ENCODE measurements around the gene SERPINA1. TPM values are rescaled to one million over a fixed set of nuclear protein-coding genes. Genes with fewer than 3 reads are reported as not detected.

SERPINA1 gene
- total and polyA plus RNA-seq, 2 of the 13 experiments (the other 11 are each of a cell fraction or from before 2014, with no cell fraction given), result 3,266 to 11,015 TPM

DNA sequence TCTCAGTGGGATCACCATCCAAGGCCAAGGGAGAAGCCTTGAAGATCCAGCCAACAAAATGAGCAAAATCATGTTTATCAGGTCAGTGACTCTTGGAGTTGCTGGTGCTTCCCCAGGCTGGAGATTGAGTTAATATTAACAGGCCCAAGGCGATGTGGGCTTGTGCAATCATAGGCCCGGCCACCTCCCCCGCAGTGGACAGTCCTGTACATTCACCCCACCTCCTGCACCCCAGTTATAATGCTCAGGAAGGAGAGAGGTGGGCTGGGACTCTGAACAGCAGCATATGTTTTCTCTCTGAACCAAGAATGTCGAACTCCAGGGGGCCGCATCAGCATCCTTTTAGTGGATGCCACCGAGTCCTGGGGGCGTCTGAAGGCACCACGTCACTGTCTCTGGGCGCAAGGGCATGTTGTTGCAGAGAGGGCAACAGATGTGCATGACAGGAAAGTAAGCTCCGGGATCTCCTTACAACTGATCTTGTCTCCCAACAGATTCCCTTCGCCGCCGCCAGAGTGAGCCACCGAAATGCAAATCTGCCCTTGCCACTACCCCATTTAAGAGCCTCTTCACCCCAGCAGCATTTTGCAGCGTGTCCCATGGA is 33.1 kb downstream of the SERPINA1 start (continued):
- TF ChIP-seq, protein P1, sequence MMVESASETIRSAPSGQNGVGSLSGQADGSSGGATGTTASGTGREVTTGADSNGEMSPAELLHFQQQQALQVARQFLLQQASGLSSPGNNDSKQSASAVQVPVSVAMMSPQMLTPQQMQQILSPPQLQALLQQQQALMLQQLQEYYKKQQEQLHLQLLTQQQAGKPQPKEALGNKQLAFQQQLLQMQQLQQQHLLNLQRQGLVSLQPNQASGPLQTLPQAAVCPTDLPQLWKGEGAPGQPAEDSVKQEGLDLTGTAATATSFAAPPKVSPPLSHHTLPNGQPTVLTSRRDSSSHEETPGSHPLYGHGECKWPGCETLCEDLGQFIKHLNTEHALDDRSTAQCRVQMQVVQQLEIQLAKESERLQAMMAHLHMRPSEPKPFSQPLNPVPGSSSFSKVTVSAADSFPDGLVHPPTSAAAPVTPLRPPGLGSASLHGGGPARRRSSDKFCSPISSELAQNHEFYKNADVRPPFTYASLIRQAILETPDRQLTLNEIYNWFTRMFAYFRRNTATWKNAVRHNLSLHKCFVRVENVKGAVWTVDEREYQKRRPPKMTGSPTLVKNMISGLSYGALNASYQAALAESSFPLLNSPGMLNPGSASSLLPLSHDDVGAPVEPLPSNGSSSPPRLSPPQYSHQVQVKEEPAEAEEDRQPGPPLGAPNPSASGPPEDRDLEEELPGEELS (CRISPR knock-in tag; IDR thresholded peaks at IDR 0.05), result peak; percentile 83
- TF ChIP-seq ZNF790 (CRISPR knock-in tag; IDR thresholded peaks at IDR 0.05; ENCODE audit: borderline replicate concordance) (no peak), POLR2G (IDR thresholded peaks at IDR 0.05; ENCODE audit: low read depth, low read length) (peak; percentile 31; the same call in 1 of the 2 replicates), ZBTB26 (CRISPR knock-in tag; IDR thresholded peaks at IDR 0.05; ENCODE audit: borderline replicate concordance) (0 out of 2 replicates have a peak, but pooled peaks have one; percentile 46), RXRB (CRISPR knock-in tag; IDR thresholded peaks at IDR 0.05; ENCODE audit: borderline replicate concordance) (peak; percentile 77), SIN3A (IDR thresholded peaks at IDR 0.05; ENCODE audit: borderline replicate concordance, low read depth, low read length) (no peak; the same call in 1 of the 2 replicates), NRL (CRISPR knock-in tag; IDR thresholded peaks at IDR 0.05; ENCODE audit: borderline replicate concordance) (peak; percentile 68; the same call in 1 of the 2 replicates), ISL2 (CRISPR knock-in tag; IDR thresholded peaks at IDR 0.05) (peak; percentile 85), U2AF2 (IDR thresholded peaks at IDR 0.05; ENCODE audit: low read depth, low read length) (no peak), MYC (CRISPR knock-in tag; IDR thresholded peaks at IDR 0.05; ENCODE audit: borderline replicate concordance) (peak; percentile 38; the same call in 1 of the 2 replicates), ZNF589 (CRISPR knock-in tag; conservative IDR thresholded peaks at IDR 0.05) (0 out of 2 replicates have a peak, but pooled peaks have one; percentile 20), PAWR (CRISPR knock-in tag; IDR thresholded peaks at IDR 0.05; ENCODE audit: borderline replicate concordance) (no peak), ZNF12 (CRISPR knock-in tag; IDR thresholded peaks at IDR 0.05) (no peak), ZNF142 (CRISPR knock-in tag; IDR thresholded peaks at IDR 0.05) (no peak), MXI1 (IDR thresholded peaks at IDR 0.05; ENCODE audit: borderline replicate concordance, low read depth, low read length) (peak; percentile 49; the same call in 1 of the 3 replicates), ZSCAN25 (CRISPR knock-in tag; IDR thresholded peaks at IDR 0.05) (peak; percentile 44; the same call in 1 of the 2 replicates), PPARG (CRISPR knock-in tag; conservative IDR thresholded peaks at IDR 0.05) (peak; percentile 55; the same call in 1 of the 2 replicates)
- TF ChIP-seq, protein P2, sequence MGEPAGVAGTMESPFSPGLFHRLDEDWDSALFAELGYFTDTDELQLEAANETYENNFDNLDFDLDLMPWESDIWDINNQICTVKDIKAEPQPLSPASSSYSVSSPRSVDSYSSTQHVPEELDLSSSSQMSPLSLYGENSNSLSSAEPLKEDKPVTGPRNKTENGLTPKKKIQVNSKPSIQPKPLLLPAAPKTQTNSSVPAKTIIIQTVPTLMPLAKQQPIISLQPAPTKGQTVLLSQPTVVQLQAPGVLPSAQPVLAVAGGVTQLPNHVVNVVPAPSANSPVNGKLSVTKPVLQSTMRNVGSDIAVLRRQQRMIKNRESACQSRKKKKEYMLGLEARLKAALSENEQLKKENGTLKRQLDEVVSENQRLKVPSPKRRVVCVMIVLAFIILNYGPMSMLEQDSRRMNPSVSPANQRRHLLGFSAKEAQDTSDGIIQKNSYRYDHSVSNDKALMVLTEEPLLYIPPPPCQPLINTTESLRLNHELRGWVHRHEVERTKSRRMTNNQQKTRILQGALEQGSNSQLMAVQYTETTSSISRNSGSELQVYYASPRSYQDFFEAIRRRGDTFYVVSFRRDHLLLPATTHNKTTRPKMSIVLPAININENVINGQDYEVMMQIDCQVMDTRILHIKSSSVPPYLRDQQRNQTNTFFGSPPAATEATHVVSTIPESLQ (CRISPR knock-in tag; conservative IDR thresholded peaks at IDR 0.05), result no peak
